GM19438 (cell line): ENCODE data around the gene GHRHR.

Experiments used
- ATAC-seq: cut with Tn5 transposase; IDR thresholded peaks from one replicate; pipeline ENCODE4 v1.9.1; 2021; ENCODE audit warnings: low read depth; ENCODE audit not compliant: unreplicated experiment

The GHRHR gene

DNA sequence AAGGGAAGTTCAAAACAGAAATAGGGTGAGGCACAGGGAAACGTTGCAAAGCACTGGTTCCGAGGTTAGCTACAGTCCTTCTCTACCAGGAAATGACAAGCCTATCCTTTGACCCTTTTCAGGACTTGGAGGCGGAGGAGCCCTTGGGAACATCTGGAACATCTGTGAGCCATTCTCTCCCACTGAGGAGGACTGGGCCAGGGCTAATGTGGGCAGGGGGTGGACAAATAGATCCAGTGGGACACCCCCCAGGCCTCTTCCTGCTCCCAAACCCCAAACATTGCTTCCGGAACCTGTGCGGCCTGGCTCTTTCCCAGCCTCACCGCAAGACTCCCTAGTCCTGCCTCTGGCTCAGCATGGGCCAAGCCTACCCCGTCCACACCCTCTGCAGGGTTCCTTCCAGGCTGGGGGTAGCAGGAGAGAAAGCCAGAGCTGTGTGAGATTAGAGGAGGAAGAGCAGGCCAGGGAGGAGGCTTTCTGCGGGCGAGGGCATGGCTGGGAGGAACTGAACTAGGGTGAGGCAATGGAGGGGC, 36.5 kb downstream of the GHRHR start:
- no peak for ATAC-seq

- ATAC-seq: no peak
These were observed 37.0 kb downstream of the GHRHR start for GRCh38 chr7:31000779-31001178.

GRCh38 chr7:31002256-31002655, 38.5 kb downstream of the GHRHR start:
- ATAC-seq: no peak

DNA sequence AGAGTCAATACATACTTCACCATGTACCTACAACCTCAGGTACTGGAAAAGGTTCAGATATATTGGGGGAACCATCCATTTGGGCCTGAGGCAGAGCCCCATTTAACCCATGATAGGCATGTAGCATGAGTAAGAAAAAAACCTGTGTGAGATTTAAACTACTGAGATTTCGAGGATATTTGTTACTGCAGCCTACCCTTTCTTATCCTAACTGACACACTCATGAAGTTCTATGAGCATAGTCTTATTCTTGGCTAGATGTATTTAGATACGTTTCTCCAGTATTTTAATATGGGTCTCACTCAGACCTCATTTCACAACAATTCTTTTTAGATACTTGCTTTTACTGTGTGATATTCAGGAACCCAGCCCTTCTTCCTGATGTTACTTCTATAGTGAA, 39.3 kb downstream of the GHRHR start:
- no peak for ATAC-seq

- ATAC-seq: no peak
These were observed 40.0 kb downstream of the GHRHR start for GRCh38 chr7:31003721-31004120.

DNA sequence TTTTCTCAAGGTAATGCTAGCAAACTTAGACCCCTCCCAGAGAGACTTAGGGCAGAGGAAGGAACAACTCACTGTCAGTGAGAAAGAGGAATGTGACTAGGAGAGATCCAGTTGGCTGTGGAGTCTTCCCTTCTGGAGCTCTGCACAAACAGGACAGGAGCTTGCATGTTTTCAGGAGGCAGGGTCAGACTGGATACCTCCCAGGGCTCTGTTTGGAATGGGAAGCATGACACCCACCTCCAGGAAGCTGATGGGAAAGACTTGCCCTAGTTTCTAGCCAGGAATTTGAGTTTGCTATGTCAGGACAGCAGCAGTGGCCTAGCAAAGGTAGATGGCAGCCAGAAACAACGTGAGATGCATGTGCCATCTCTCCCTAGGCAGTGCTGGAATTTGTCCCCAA, 40.6 kb downstream of the GHRHR start:
- no peak for ATAC-seq

GRCh38 chr7:31006857-31007256, 43.1 kb downstream of the GHRHR start:
- no peak for ATAC-seq

DNA sequence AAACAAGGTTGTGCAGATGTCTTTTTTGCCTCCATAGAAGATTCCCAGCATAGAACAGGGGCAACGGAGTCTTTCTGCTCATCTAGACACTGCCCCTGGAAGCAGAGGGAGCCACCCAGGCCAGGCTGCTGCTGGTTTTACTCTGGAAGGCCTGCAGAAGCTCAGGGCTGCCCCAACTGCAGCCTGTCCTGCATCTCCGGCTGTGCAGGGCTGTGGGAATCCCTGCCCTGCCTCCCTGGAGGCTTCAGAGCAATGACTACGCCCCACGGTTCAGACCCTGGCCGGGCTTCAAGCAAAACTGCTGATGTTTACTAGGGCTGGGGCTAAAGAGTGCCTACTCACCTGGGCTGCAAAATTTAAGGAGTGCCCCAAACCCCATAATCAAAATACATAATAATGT, 43.9 kb downstream of the GHRHR start:
- no peak for ATAC-seq

DNA sequence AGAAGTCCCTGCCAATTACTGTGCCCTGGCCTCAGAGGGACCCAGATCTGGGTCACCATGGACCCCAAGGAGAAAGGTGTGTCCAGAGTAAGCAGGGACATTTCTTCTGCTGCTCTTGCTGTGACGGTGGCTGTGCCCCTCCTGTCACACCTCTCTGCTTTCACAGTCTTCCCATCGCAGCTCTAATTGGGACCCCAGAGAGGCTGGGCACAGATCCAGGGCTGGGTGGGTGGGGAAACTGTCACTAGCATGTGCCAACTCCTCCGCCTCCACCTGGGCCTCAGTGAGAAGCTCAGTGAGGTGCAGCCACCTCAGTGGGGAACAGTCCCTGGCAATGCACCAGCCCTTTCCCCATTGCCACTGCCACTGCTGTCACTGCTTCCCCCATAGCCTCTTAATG, 51.1 kb downstream of the GHRHR start:
- no peak for ATAC-seq

DNA sequence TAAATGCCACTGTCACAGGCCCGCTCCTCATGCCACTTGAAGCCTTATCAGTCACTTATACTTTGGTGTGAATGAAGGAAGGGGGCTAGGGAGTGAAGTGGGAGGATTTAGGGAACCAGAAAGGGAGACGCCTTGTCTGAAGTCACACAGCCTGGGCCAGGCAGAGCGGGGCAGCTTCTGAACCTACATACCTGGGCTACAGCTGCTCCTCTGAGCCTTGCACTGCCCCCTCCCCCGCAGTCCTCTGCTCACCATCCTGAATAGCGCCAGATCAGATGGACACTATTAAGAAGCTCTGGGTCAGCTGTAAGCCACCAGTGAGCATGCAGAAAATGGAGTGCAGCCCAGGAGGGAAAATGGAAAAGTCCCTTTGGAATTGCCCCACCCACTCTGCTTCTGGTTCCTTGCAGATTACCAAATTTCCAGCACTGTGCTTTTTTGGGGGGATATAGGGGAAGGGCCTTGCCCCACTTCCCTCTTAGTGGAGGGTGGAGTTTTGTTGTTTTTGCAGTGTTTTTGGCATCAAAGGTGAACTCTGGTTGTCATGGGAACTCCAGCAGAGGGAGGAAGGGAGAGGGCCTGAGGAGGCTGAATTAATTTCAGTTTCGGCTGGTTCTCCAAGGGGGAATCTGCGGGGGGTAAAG, 53.4 kb downstream of the GHRHR start:
- ATAC-seq: no peak

GRCh38 chr7:31017721-31018120, 54.0 kb downstream of the GHRHR start:
- no peak for ATAC-seq

DNA sequence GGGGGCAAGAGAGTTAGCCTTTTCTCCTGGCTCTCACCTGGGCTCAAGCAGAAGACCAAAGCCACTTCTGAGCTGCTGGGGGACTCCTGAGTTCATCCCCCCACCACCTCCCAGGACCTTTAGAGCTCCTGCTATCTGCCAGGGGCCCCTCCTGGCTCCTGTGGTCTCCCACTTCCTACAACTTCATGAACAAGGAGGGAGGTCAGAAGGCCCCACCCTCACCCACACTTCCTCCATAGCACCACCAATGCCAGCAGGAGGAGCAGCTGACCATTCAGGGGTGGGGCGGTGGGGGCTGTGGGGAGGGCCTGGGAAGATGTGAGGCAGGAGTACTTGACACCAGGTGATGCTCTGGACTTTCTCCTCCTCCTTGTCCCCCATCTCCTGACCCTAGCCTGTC, 55.8 kb downstream of the GHRHR start:
- ATAC-seq: no peak

GRCh38 chr7:31020161-31020560, 56.4 kb downstream of the GHRHR start:
- no peak for ATAC-seq

DNA sequence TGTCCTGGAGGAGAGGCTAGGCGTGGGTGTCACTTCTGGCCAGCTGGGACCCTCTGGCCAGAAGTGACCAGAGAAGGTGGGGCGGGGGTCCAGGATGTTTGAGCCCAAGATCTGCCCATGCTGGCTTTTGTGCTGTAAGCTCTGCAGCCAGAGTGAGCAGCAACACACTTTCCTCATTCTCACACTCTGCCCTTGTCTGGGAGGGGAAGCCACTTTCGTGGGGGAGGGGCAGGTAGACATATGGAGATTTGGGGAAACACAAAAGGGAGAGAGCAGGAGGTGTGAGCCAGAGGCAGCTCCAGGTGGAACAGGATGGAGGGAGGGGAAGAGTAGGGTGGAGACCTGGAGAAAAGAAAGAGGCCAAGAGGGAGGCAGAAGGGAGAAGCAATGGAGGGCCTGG, 56.9 kb downstream of the GHRHR start:
- no peak for ATAC-seq

DNA sequence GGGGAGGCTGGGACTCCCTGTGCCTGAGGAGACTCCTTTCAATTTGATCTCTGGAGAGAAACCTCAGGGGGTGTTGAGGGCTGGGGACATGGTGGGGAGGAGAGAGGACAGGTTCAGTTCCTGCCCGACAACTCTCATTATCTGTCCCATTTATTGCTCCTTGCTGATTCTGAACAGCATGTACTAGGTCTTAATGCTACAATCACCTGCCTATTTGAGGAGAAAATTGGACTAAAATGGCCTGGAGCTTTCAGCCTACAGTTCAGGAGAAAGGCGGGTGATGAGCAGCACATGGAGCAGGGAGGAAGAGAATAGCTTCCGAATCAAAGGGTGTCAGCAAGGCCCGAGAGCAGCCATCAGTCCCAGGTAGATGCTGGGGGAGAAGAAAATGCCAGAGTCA, 58.4 kb downstream of the GHRHR start:
- ATAC-seq: no peak

- ATAC-seq: no peak
These were observed 59.0 kb downstream of the GHRHR start for GRCh38 chr7:31022726-31023125.

DNA sequence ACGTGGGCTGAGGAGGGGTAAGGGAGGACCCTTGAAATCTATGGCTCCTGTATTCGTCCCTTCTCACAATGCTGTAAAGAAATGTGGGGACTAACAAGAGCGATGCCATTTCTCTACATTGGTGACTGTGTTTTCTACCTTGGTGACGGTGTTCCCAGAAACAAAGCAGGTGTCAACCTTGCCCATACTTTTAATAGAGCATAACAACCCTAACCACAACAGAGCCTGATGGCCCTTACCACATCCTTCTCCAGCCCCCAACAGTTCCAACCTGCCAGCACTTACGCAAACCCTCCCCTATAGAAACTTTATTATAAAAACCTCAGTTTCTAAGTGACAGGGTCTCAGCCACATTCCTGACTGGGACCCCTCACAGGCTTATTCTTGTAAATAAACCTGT, 60.1 kb downstream of the GHRHR start:
- no peak for ATAC-seq

DNA sequence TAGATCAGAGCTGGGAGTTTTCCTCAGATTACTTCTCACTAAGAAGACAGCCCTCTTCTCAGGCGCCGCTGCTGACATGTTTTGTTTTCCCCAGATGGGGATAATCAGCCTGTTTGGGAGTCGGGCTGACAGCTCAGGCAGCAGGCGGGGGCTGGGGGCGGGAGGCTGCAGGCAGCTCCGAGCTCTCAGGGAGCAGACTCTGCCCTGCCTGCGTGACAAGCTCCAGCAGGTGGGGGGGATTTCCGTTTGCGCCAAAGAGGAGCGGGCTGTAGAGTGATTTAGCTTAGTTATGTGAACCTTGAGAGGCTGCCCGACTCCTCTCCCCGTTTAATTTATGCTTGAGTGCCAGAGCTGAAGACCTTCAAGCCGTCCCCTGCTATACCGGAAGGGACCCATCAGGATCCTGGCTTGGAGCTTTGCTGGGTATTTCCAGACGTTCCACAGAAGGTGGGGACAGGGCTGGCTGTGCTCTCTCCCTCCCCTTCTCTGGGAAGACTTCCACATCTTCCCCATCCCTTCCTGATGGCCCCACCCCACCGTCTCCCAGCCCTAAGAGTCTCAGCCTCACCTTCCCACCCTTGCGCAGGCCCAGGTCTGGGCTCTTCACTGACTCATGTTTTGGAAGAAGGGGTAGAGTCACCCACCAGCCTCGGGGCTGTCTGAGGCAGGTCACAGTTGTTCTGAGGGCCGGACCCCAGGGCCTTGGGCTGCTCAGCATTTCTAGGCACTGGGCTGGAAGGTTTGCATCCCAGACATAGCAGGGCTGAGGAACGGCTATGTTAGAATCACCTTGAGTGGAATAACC, 63.6 kb downstream of the GHRHR start:
- ATAC-seq: no peak

GRCh38 chr7:31028006-31028405, 64.3 kb downstream of the GHRHR start:
- no peak for ATAC-seq

DNA sequence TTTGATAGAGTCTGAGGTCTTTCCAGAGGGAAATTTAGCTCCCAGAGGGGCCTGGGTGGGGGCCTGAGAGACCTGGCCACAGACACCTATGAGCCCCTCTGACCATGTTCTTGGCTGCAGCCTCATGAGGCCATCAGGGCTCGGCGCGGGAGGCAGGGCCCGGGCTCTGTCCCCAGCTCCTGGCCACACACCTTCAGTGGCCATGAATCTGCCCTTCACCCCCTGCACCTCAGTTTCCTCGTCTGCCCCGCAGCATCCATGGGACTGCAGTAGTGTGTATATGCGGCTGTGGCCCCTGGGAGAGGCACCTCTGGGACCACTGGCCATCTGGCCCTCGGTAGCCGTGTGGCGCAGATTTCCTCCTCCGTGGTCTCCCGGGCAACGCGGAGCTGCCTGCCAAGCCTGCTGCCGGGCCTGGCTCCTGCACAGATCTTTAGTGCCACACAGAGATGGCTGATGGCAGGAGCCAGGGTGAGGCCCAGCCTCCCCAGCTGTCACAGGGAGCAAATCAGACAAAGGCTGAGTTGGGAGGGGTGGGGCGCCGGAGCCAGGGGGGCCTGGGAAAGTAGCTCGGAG, 64.8 kb downstream of the GHRHR start:
- no peak for ATAC-seq
